HG03460 (cell line): Measurements from ENCODE around the gene NXF2.
"Not testable (repeated sequence)": the region's sequence is repeated elsewhere in the genome, so short reads cannot be mapped to it uniquely, and the experiment has no call there.

Experiments used
- ATAC-seq: cut with Tn5 transposase; IDR thresholded peaks from one replicate; pipeline ENCODE4 v1.9.1; 2021; ENCODE audit not compliant: unreplicated experiment

The NXF2 gene, protein sequence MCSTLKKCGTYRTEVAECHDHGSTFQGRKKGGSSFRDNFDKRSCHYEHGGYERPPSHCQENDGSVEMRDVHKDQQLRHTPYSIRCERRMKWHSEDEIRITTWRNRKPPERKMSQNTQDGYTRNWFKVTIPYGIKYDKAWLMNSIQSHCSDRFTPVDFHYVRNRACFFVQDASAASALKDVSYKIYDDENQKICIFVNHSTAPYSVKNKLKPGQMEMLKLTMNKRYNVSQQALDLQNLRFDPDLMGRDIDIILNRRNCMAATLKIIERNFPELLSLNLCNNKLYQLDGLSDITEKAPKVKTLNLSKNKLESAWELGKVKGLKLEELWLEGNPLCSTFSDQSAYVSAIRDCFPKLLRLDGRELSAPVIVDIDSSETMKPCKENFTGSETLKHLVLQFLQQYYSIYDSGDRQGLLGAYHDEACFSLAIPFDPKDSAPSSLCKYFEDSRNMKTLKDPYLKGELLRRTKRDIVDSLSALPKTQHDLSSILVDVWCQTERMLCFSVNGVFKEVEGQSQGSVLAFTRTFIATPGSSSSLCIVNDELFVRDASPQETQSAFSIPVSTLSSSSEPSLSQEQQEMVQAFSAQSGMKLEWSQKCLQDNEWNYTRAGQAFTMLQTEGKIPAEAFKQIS

DNA sequence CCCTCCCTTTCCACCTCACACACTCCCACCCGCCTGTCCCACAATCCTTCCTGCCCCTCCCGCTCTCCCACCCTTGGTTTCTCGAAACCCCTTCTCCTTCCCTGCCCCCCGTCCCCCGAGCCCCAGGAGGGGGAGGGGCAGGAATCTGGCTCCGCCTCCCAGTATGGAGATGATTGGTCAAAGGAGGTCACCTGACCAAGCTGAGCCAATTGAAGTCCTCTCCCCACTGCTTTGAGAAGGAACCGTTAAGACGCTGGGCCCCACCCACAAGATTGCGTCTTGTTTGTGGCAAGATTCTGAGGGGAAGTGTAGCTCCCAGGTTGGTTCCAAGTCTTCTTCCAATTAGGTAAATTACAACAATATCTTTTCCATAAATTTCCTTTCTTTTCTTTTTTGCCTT, at the start of gene NXF2:
TSS of gene NXF2 (plus strand) at position 275 of the 400 bp plus-strand sequence. CDS start 59,912 bp downstream, outside the sequence.
- not testable (repeated sequence) for ATAC-seq

DNA sequence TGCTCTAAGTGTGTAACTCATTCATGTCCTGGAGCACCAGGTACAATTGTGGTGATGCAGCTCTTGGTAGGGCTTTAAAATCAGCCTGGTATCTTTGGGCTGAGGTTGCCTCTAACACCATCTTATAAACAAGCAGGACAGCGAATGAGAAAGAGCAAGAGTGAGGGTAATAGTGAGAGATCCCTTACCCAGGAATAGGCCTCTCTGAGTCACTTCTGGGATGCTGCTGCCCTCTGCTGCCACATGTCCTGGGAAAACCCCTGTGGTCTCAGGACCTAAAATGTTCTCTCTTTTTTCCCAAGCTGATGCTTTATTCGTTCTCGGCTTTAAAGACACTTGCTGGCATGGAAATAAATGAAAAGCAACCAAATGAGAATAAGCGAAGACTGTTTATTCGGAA, 39.0 kb upstream of the NXF2 start:
- ATAC-seq = not testable (repeated sequence)

- ATAC-seq = not testable (repeated sequence)
These were observed 32.0 kb upstream of the NXF2 start, which contains the start of gene TCP11X1 for GRCh38 chrX:102214986-102215385. Gene TCP11X1, plus strand, starts transcription at chrX:102215301.

DNA sequence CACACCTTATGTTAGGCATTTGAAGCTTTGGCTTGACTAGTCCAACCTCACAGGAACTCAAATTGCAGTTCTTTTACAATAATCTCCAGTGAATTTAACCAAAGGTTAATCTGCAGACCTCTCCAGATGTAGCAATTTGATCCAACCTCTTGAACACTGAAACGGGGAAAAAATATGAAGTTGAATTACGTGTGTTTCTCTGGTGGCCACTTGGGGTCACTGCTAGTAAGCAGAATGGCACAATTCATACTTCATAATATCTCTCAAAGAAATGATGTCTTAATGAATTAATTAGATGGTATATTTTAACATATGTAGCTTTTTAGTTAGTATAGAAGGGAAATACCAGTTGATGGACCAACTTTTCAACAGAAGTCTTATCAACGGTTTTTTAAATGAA, 30.5 kb upstream of the NXF2 start:
- ATAC-seq = not testable (repeated sequence)

GRCh38 chrX:102235678-102236077, 11.3 kb upstream of the NXF2 start:
- not testable (repeated sequence) for ATAC-seq

- ATAC-seq = not testable (repeated sequence)
These were observed 6.7 kb upstream of the NXF2 start for GRCh38 chrX:102240265-102240664.

DNA sequence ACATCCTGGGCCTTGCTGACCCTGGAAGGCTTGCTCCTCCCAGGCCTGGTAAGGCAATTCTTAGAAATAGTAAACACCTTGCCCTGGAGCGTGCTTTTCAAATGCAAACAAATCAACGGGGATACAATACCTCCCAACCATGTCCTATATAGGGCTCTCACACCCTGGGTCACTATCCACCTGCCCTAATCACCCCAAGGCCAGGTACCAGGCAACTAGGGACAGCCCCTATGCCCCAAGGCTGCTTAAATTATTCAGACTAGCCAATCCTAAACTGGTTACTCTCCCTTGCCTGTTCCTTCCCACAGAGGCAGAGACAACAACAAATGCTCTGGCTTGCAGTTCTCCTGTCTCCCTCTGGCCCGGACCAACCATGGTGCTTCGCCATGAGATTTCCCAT, 25.3 kb downstream of the NXF2 start:
- not testable (repeated sequence) for ATAC-seq

DNA sequence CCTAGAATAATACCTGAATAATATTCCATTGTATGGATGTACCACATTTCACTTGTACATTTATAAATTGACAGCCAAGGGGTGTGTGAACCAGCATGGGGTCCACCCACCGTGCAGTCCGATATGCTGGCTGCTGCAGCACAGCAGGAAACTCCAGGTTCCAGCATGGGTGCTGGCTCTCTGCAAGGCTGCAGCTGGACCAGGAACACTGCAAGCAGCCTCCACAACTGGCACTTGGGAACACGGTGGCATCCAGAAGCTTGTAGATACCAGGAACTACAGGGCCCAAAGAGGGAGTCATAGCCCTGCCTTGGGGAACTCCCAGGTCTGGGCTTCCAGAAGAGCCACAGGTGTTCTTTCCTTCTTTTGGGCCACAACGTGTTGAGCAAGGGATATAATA, 91.2 kb downstream of the NXF2 start:
- ATAC-seq = no peak

- ATAC-seq = no peak
These were observed 92.6 kb downstream of the NXF2 start for GRCh38 chrX:102339312-102340298.

GRCh38 chrX:102341867-102342266, 94.9 kb downstream of the NXF2 start:
- ATAC-seq = no peak

DNA sequence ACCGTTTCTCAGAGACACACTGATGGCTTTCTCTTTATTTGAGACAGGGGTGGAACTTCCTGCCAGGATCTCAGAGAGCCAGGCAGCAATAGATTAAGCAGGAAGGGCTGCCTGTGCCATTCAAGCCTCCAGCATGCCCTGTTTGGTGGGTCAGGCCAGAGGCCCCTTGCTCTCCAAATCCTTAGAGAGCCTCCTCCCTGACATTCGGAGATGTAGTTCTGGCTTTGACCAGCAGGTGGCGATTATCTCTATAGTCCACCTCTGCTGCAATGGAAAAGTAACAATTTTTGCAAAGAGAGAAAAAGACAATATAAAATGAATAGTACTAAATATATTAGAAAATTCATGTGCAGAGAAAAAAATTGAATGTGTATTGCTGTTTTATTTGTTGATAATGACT, 98.9 kb downstream of the NXF2 start:
- no peak for ATAC-seq
